Caco-2 (cell line): ENCODE data around the gene RLN3. TPM values are rescaled to one million over a fixed set of nuclear protein-coding genes. Genes with fewer than 3 reads are reported as not detected.

ENCODE experiments used
- BruUV-seq: library from RNA; stranded (reverse); fragments of 400-500 nt; replicated peaks from 2 replicates; lab custom pipeline; 2021; lab: Mats Ljungman, UMichigan
- CTCF ChIA-PET: fragments of 300-600 bp; sonication (Branson Sonifier 250); formaldehyde crosslinking; loops from one replicate; lab custom pipeline; 2022; ENCODE audit warnings: antibody characterized with exemption; lab: Charles Lee
- POLR2A ChIA-PET: fragments of 300-600 bp; sonication (Branson Sonifier 250); formaldehyde crosslinking; loops from one replicate; lab custom pipeline; 2022; ENCODE audit warnings: antibody characterized with exemption; lab: Charles Lee
- DNase-seq, 2 experiments: peaks; one replicate each; pipeline versions ENCODE4 v3.0.0 to v3.0.0-alpha.2; 2020 to 2022
- H3K27me3 ChIP-seq: replicated peaks from 2 replicates; pipeline ENCODE4 v1.6.0; 2011; ENCODE audit warnings: low read length; ENCODE audit not compliant: control insufficient read depth, insufficient read depth
- H3K36me3 ChIP-seq: 2 replicates; pipeline ENCODE4 v1.5.1; 2011; ENCODE audit warnings: low read length; ENCODE audit not compliant: control insufficient read depth, insufficient read depth
- H3K4me1 ChIP-seq: fragments of 250-450 bp; sonication (Bioruptor Pico); 2 replicates; pipeline ENCODE4 v1.5.1; 2020; ENCODE audit warnings: mild to moderate bottlenecking
- H3K4me3 ChIP-seq: 2 replicates; pipeline ENCODE4 v1.5.1; 2011; ENCODE audit warnings: low read depth, mild to moderate bottlenecking, control low read depth, low read length
- H3K9me3 ChIP-seq: fragments of 250-450 bp; sonication (Bioruptor Pico); 2 replicates; pipeline ENCODE4 v1.5.1; 2020; ENCODE audit warnings: mild to moderate bottlenecking, moderate library complexity
- H3K27ac Mint-ChIP-seq: one replicate; pipeline ENCODE4 v1.8.0; 2022; ENCODE audit warnings: mixed read lengths; ENCODE audit not compliant: unreplicated experiment
- H3K27me3 Mint-ChIP-seq: one replicate; pipeline ENCODE4 v1.8.0; 2022; ENCODE audit warnings: mixed read lengths; ENCODE audit not compliant: insufficient read depth, unreplicated experiment
- H3K36me3 Mint-ChIP-seq: one replicate; pipeline ENCODE4 v1.8.0; 2022; ENCODE audit warnings: mild to moderate bottlenecking, mixed read lengths; ENCODE audit not compliant: insufficient read depth, unreplicated experiment
- H3K4me1 Mint-ChIP-seq: one replicate; pipeline ENCODE4 v1.8.0; 2022; ENCODE audit warnings: low read depth, mixed read lengths; ENCODE audit not compliant: unreplicated experiment
- H3K4me3 Mint-ChIP-seq: one replicate; pipeline ENCODE4 v1.8.0; 2022; ENCODE audit warnings: mild to moderate bottlenecking, moderate library complexity, mixed read lengths; ENCODE audit not compliant: unreplicated experiment
- H3K9me3 Mint-ChIP-seq: one replicate; pipeline ENCODE4 v1.8.0; 2022; ENCODE audit warnings: mixed read lengths; ENCODE audit not compliant: unreplicated experiment
- intact Hi-C: fragments of 100-400 bp; cut with micrococcal nuclease; formaldehyde crosslinking; loops from one replicate; pipeline ENCODE4 v1.10.0; 2022; ENCODE audit not compliant: unreplicated experiment
- total RNA-seq: library from RNA; stranded (reverse); gene quantifications from 2 replicates; pipeline ENCODE4 v1.2.3, GENCODE V29; 2022
- TF ChIP-seq, protein P1 (sequence below), 2 experiments: fragments of 200-600 bp in 1 of 2; IDR thresholded peaks; 1 replicate in 1 of 2; 2 replicates in 1 of 2; pipeline versions ENCODE4 v1.5.1 to v1.8.0; 2011 to 2022; ENCODE audit warnings: antibody characterized with exemption in 1 of 2, control low read depth in 1 of 2, inconsistent platforms in 1 of 2, low read depth in 1 of 2, low read length in 1 of 2, mild to moderate bottlenecking in 1 of 2, moderate library complexity in 1 of 2; ENCODE audit not compliant: insufficient read depth in 1 of 2, severe bottlenecking in 1 of 2, unreplicated experiment in 1 of 2

The RLN3 gene
- total RNA-seq, 1 experiment from 2014 or later: not detected

DNA sequence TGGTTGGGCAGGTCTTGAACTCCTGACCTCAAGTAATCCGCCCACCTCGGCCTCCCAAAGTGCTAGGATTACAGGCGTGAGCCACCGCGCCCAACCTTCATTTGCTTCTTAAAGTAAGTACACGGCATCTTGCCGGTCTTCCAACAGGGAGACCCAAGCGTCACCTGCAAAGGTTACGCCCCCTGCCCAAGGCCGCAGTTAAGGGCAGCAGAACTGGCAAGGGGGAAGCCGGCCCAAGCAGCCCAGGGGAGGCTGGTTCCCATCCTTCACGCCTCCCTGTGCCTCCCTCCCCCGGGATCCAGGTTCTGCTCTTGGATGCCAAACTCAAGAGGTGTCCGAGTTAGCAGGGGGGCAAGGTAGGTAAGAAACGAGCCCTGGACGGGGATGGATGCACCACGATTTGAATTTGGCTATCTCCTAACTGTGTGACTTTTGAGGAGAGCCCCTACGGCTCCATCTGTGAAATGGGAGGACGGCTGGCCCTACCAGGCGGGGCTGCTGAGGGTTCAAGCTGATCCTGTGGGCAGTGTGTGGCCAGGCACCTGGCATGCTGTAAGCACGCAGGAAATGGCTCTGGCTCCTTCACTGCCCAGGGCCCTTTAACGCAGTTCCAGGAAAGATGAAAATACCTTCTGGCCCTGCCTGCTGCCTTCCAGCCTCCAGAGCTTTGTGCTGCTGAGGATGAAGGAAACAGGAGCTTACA, 30.9 kb upstream of the RLN3 start:
- no TSS peak for BruUV-seq
- TF ChIP-seq, protein P1, sequence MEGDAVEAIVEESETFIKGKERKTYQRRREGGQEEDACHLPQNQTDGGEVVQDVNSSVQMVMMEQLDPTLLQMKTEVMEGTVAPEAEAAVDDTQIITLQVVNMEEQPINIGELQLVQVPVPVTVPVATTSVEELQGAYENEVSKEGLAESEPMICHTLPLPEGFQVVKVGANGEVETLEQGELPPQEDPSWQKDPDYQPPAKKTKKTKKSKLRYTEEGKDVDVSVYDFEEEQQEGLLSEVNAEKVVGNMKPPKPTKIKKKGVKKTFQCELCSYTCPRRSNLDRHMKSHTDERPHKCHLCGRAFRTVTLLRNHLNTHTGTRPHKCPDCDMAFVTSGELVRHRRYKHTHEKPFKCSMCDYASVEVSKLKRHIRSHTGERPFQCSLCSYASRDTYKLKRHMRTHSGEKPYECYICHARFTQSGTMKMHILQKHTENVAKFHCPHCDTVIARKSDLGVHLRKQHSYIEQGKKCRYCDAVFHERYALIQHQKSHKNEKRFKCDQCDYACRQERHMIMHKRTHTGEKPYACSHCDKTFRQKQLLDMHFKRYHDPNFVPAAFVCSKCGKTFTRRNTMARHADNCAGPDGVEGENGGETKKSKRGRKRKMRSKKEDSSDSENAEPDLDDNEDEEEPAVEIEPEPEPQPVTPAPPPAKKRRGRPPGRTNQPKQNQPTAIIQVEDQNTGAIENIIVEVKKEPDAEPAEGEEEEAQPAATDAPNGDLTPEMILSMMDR (IDR thresholded peaks at IDR 0.05; ENCODE audit: insufficient read depth in 1 of 2, low read depth in 1 of 2, low read length in 1 of 2, severe bottlenecking in 1 of 2, unreplicated experiment in 1 of 2): no peak
- POLR2A ChIA-PET: interaction anchor here (0.6 kb wide), 1 partner anchor 35 kb away, joined by 3 read pairs; the partner anchor contains the start of gene IL27RA

DNA sequence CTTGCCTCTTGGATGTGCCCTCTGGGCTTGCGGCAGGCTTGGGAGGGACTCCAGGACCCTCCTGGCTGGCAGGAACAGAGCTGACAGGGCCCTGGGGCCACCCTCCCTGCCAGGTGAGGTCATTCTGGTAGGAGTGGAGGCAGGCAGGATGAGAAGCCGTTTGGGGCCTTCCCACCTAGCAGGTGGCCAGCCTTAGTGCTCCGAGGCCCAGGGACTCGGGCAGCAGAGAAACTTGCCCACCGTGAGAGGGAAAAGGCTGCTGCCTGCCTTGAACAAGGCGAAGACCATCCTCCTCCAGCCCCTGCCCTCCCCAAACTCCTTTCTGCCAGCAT, 30.4 kb upstream of the RLN3 start:
- H3K27me3 Mint-ChIP-seq: no peaks in the 10 kb centered on the region
- CTCF ChIA-PET: no interaction called here
- no peaks in the 10 kb centered on the region for H3K4me1 ChIP-seq

More for the DNA sequence above, 30.9 kb upstream of the RLN3 start:
- Mint-ChIP-seq H3K27me3 (no peaks in the 10 kb centered on the region), H3K4me3 (no peak overlapping the region), H3K36me3 (peaks cover 6% of the 10 kb centered on the region), H3K27ac (no peak overlapping the region), H3K9me3 (no peaks in the 10 kb centered on the region), H3K4me1 (no peaks in the 10 kb centered on the region)
- Histone ChIP-seq H3K36me3 (no peaks in the 10 kb centered on the region; the same call in 1 of the 2 replicates), H3K9me3 (no peaks in the 10 kb centered on the region), H3K4me3 (no peak overlapping the region), H3K27me3 (no peaks in the 10 kb centered on the region), H3K4me1 (no peaks in the 10 kb centered on the region)
- CTCF ChIA-PET: no interaction called here
- intact Hi-C loops: no loop called here
- no peak for DNase-seq

DNA sequence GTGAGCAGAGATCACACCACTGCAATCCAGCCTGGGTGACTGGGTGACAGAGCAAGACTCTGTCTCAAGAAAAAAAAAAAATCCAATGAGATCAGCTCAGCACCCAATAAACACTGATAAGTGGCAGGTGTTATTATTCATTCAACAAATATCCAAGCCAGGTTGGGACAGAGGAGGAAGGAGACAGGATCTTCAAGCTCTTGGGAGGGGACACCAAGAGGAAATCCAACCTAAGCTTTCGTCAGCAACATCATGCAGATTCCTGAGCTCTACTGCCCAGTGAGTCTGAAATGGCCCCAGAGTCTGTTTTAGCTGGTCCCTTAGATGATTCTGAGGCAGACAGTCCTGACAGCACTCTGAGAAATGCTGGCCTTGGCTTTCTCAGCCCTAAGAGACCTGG, 29.5 kb upstream of the RLN3 start:
- Histone ChIP-seq H3K27me3 (no peaks in the 10 kb centered on the region), H3K9me3 (no peaks in the 10 kb centered on the region), H3K36me3 (no peaks in the 10 kb centered on the region; the same call in 1 of the 2 replicates), H3K4me1 (no peaks in the 10 kb centered on the region), H3K4me3 (no peak overlapping the region)
- intact Hi-C loops: no loop called here
- Mint-ChIP-seq H3K9me3 (no peaks in the 10 kb centered on the region), H3K4me3 (no peak overlapping the region), H3K4me1 (no peaks in the 10 kb centered on the region), H3K27ac (no peak overlapping the region), H3K27me3 (no peaks in the 10 kb centered on the region), H3K36me3 (no peaks in the 10 kb centered on the region)
- no peak for DNase-seq
- ChIA-PET POLR2A (interaction anchor here (0.6 kb wide), 1 partner anchor 44 kb away, joined by 3 read pairs; no protein-coding TSS in a partner anchor), CTCF (no interaction called here)
- TF ChIP-seq, protein P1 (IDR thresholded peaks at IDR 0.05; ENCODE audit: insufficient read depth in 1 of 2, low read depth in 1 of 2, low read length in 1 of 2, severe bottlenecking in 1 of 2, unreplicated experiment in 1 of 2): no peak
- BruUV-seq: no TSS peak

More for the DNA sequence above, 30.4 kb upstream of the RLN3 start:
- Histone ChIP-seq H3K4me3 (no peak overlapping the region), H3K9me3 (no peaks in the 10 kb centered on the region), H3K36me3 (no peaks in the 10 kb centered on the region; the same call in 1 of the 2 replicates), H3K27me3 (no peaks in the 10 kb centered on the region)
- intact Hi-C loops: no loop called here
- DNase-seq: no peak
- no peaks in the 10 kb centered on the region for H3K9me3 Mint-ChIP-seq
- H3K4me1 Mint-ChIP-seq: no peaks in the 10 kb centered on the region
- no TSS peak for BruUV-seq
- TF ChIP-seq, protein P1 (IDR thresholded peaks at IDR 0.05; ENCODE audit: insufficient read depth in 1 of 2, low read depth in 1 of 2, low read length in 1 of 2, severe bottlenecking in 1 of 2, unreplicated experiment in 1 of 2): no peak
- POLR2A ChIA-PET: interaction anchor here (0.6 kb wide), 1 partner anchor 34 kb away, joined by 3 read pairs; the partner anchor contains the start of gene IL27RA
- H3K36me3 Mint-ChIP-seq: peaks cover 5% of the 10 kb centered on the region
- no peak overlapping the region for H3K4me3 Mint-ChIP-seq
- H3K27ac Mint-ChIP-seq: no peak overlapping the region
